Stimulated activated naive CD8-positive, alpha-beta T cell treated with anti-CD3 and anti-CD28 coated beads, Interleukin-15, amount 100 ng/mL, for 72 hours (primary cell): ENCODE results near the gene FAM234A.

ENCODE experiments used
- ATAC-seq: fragments of 150-1000 bp; cut with Tn5 transposase; 2 replicates; pipeline ENCODE4 v1.10.0; 2021; ENCODE audit warnings: mild to moderate bottlenecking, moderate library complexity
- DNase-seq, 2 donors: peaks; one replicate each; pipeline ENCODE4 v3.0.0; 2021 to 2022
- H3K27ac Mint-ChIP-seq, 2 donors: one replicate each; pipeline ENCODE4 v1.8.0; 2022; ENCODE audit warnings: mild to moderate bottlenecking in 2 of 2, mixed read lengths in 2 of 2, moderate library complexity in 2 of 2
- H3K27me3 Mint-ChIP-seq: one replicate; pipeline ENCODE4 v1.8.0; 2022; ENCODE audit warnings: mixed read lengths
- H3K4me1 Mint-ChIP-seq: one replicate; pipeline ENCODE4 v1.8.0; 2022; ENCODE audit warnings: mild to moderate bottlenecking, mixed read lengths
- H3K4me3 Mint-ChIP-seq, 2 donors: one replicate each; pipeline ENCODE4 v1.8.0; 2022; ENCODE audit warnings: mild to moderate bottlenecking in 2 of 2, mixed read lengths in 2 of 2, moderate library complexity in 1 of 2
- H3K9me3 Mint-ChIP-seq, 2 donors: one replicate each; pipeline ENCODE4 v1.8.0; 2022; ENCODE audit warnings: mixed read lengths in 2 of 2

The FAM234A gene

GRCh38 chr16:280991-281659 lies 46.5 kb downstream of the FAM234A start:
- ATAC-seq = no peak
- Mint-ChIP-seq H3K9me3 (no peaks in the 10 kb centered on the region), H3K27ac (no peak overlapping the region), H3K4me1 (peaks cover 11% of the 10 kb centered on the region), H3K27me3 (peaks cover 57% of the 10 kb centered on the region), H3K4me3 (peak overlapping the region; percentile 26 to 45)
- no peak for DNase-seq

- H3K27me3 Mint-ChIP-seq = peaks cover 51% of the 10 kb centered on the region
- H3K9me3 Mint-ChIP-seq = no peaks in the 10 kb centered on the region
- H3K27ac Mint-ChIP-seq = no peak overlapping the region
- DNase-seq (no peak), ATAC-seq (no peak)
- peak overlapping the region in 1 of 2 donors; percentile 31 for H3K4me3 Mint-ChIP-seq
- peaks cover 11% of the 10 kb centered on the region for H3K4me1 Mint-ChIP-seq
These were observed 47.1 kb downstream of the FAM234A start for GRCh38 chr16:281660-282255.

GRCh38 chr16:282491-282890 lies 47.9 kb downstream of the FAM234A start:
- Mint-ChIP-seq H3K9me3 (no peaks in the 10 kb centered on the region), H3K27ac (no peak overlapping the region), H3K4me3 (no peak overlapping the region), H3K4me1 (peaks cover 11% of the 10 kb centered on the region), H3K27me3 (peaks cover 44% of the 10 kb centered on the region)
- no peak for DNase-seq
- ATAC-seq = no peak

- Mint-ChIP-seq H3K4me3 (no peak within 1 kb of the TSS), H3K27me3 (peaks cover 39% of the 10 kb centered on the region), H3K4me1 (peaks cover 11% of the 10 kb centered on the region), H3K9me3 (no peaks in the 10 kb centered on the region), H3K27ac (no peak within 1 kb of the TSS)
- no peak for DNase-seq
- no peak for ATAC-seq
These were observed 48.6 kb downstream of the FAM234A start, which contains the start of gene PDIA2 for GRCh38 chr16:283033-283805. Gene PDIA2 (plus strand): TSS chr16:283164. CDS start chr16:283170, 6 bp downstream.

- H3K27me3 Mint-ChIP-seq = peaks cover 27% of the 10 kb centered on the region
- no peak overlapping the region for H3K4me3 Mint-ChIP-seq
- peaks cover under 1% of the 10 kb centered on the region for H3K4me1 Mint-ChIP-seq
- no peak for DNase-seq
- no peak for ATAC-seq
- H3K27ac Mint-ChIP-seq = no peak overlapping the region
- no peaks in the 10 kb centered on the region for H3K9me3 Mint-ChIP-seq
These were observed 49.8 kb downstream of the FAM234A start for GRCh38 chr16:284204-285120.

- Mint-ChIP-seq H3K27ac (no peak overlapping the region), H3K4me1 (no peaks in the 10 kb centered on the region), H3K27me3 (peaks cover 26% of the 10 kb centered on the region), H3K4me3 (no peak overlapping the region), H3K9me3 (no peaks in the 10 kb centered on the region)
- no peak for DNase-seq
- no peak for ATAC-seq
These were observed 50.8 kb downstream of the FAM234A start for GRCh38 chr16:285146-286055.

- ATAC-seq = no peak
- Mint-ChIP-seq H3K27ac (no peak overlapping the region), H3K4me3 (no peak overlapping the region), H3K9me3 (no peaks in the 10 kb centered on the region), H3K27me3 (peaks cover 15% of the 10 kb centered on the region), H3K4me1 (no peaks in the 10 kb centered on the region)
- no peak for DNase-seq
These were observed 52.1 kb downstream of the FAM234A start for GRCh38 chr16:286491-287297.

- H3K4me3 Mint-ChIP-seq = no peak overlapping the region
- ATAC-seq (no peak), DNase-seq (no peak)
- H3K4me1 Mint-ChIP-seq = no peaks in the 10 kb centered on the region
- H3K27me3 Mint-ChIP-seq = peaks cover 8% of the 10 kb centered on the region
- H3K27ac Mint-ChIP-seq = no peak overlapping the region
- H3K9me3 Mint-ChIP-seq = no peaks in the 10 kb centered on the region
These were observed 52.7 kb downstream of the FAM234A start for GRCh38 chr16:287298-287811.

GRCh38 chr16:287981-288920 lies 53.6 kb downstream of the FAM234A start:
- H3K4me3 Mint-ChIP-seq = no peak overlapping the region
- DNase-seq = no peak
- peak overlapping the region in 1 of 2 donors; percentile 95 for H3K27ac Mint-ChIP-seq
- no peaks in the 10 kb centered on the region for H3K4me1 Mint-ChIP-seq
- no peak for ATAC-seq
- H3K9me3 Mint-ChIP-seq = no peaks in the 10 kb centered on the region
- H3K27me3 Mint-ChIP-seq = no peaks in the 10 kb centered on the region

- ATAC-seq (no peak), DNase-seq (no peak)
- H3K27ac Mint-ChIP-seq = no peak overlapping the region
- H3K27me3 Mint-ChIP-seq = no peaks in the 10 kb centered on the region
- no peaks in the 10 kb centered on the region for H3K4me1 Mint-ChIP-seq
- no peaks in the 10 kb centered on the region for H3K9me3 Mint-ChIP-seq
- no peak overlapping the region for H3K4me3 Mint-ChIP-seq
These were observed 54.9 kb downstream of the FAM234A start for GRCh38 chr16:289395-289997.

- no peaks in the 10 kb centered on the region for H3K4me1 Mint-ChIP-seq
- no peaks in the 10 kb centered on the region for H3K9me3 Mint-ChIP-seq
- H3K27ac Mint-ChIP-seq = peak overlapping the region in 1 of 2 donors; percentile 48
- H3K4me3 Mint-ChIP-seq = no peak overlapping the region
- ATAC-seq = no peak
- DNase-seq = no peak
- no peaks in the 10 kb centered on the region for H3K27me3 Mint-ChIP-seq
These were observed 55.5 kb downstream of the FAM234A start for GRCh38 chr16:290015-290680.
